Ascending aorta (tissue), 2 donors: ENCODE results near the gene CD99L2. TPM values are rescaled to one million over a fixed set of nuclear protein-coding genes. Genes with fewer than 3 reads are reported as not detected.

Experiments used
- DNase-seq, 2 donors: peaks; one replicate each; pipeline ENCODE4 v3.0.0-alpha.2; 2019; ENCODE audit warnings: low spot score in 2 of 2
- H3K27ac ChIP-seq, 2 donors: fragments of 200-600 bp; sonication (generic); one replicate each; pipeline ENCODE4 v1.5.1; 2016 to 2017; ENCODE audit warnings: mild to moderate bottlenecking in 1 of 2
- H3K27me3 ChIP-seq: fragments of 200-600 bp; sonication (generic); one replicate; pipeline ENCODE4 v1.5.1; 2017
- H3K36me3 ChIP-seq, 2 donors: fragments of 200-600 bp; sonication (generic); one replicate each; pipeline ENCODE4 v1.5.1; 2016
- H3K4me1 ChIP-seq, 2 donors: fragments of 200-600 bp; sonication (generic); one replicate each; pipeline ENCODE4 v1.5.1; 2016 to 2017; ENCODE audit warnings: mild to moderate bottlenecking in 1 of 2
- H3K4me3 ChIP-seq, 2 donors: fragments of 200-600 bp; sonication (generic); one replicate each; pipeline ENCODE4 v1.5.1; 2016 to 2017; ENCODE audit warnings: mild to moderate bottlenecking in 1 of 2
- H3K9me3 ChIP-seq, 2 donors: fragments of 200-600 bp; sonication (generic); one replicate each; pipeline ENCODE4 v1.5.1; 2016
- intact Hi-C: fragments of 100-400 bp; cut with DNase I; formaldehyde crosslinking; loops from one replicate; pipeline ENCODE4 v1.15.1; 2023
- total RNA-seq: library from RNA; depleted of rRNA; stranded (reverse); fragments of >200 nt; gene quantifications from one replicate; pipeline ENCODE4 v1.1.0, GENCODE V29; 2016
- TF ChIP-seq, protein P1 (sequence below), 3 experiments: fragments of 200-600 bp in 2 of 3; fragments of 450-650 bp in 1 of 3; sonication (generic) in 2 of 3; IDR thresholded peaks; one replicate each; pipeline ENCODE4 v1.5.1; 2016 to 2019; ENCODE audit warnings: antibody characterized with exemption in 3 of 3, mild to moderate bottlenecking in 1 of 3, moderate library complexity in 1 of 3

CD99L2 gene
- total RNA-seq, 1 donor from 2014 or later, result 83.4 TPM

DNA sequence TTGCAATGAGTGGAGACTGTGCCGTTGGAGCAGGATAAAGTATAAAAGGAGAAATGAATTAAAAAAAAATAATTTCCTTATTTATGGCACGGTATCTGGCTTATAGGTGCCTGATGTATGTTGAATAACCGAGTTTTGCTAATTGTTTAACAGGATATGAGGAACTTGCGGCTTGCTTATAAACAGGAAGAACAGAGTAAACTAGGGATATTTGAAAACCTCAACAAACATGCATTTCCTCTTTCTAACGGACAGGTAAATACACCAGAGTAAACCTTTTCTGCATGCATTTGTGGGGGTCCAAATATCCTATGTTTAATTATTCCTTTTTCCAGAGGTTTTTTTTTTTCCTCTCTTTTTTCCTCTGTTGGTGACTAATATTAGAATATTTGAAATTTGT, 168.5 kb downstream of the CD99L2 start:
- Histone ChIP-seq H3K27me3 (no peaks in the 10 kb centered on the region), H3K36me3 (peaks cover 4 to 22% of the 10 kb centered on the region in 2 donors), H3K4me1 (no peaks in the 10 kb centered on the region), H3K9me3 (no peaks in the 10 kb centered on the region), H3K27ac (no peak overlapping the region), H3K4me3 (no peak overlapping the region)
- no peak for DNase-seq
- TF ChIP-seq, protein P1, sequence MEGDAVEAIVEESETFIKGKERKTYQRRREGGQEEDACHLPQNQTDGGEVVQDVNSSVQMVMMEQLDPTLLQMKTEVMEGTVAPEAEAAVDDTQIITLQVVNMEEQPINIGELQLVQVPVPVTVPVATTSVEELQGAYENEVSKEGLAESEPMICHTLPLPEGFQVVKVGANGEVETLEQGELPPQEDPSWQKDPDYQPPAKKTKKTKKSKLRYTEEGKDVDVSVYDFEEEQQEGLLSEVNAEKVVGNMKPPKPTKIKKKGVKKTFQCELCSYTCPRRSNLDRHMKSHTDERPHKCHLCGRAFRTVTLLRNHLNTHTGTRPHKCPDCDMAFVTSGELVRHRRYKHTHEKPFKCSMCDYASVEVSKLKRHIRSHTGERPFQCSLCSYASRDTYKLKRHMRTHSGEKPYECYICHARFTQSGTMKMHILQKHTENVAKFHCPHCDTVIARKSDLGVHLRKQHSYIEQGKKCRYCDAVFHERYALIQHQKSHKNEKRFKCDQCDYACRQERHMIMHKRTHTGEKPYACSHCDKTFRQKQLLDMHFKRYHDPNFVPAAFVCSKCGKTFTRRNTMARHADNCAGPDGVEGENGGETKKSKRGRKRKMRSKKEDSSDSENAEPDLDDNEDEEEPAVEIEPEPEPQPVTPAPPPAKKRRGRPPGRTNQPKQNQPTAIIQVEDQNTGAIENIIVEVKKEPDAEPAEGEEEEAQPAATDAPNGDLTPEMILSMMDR (IDR thresholded peaks at IDR 0.05), result no peak
- intact Hi-C loops, result no loop called here

DNA sequence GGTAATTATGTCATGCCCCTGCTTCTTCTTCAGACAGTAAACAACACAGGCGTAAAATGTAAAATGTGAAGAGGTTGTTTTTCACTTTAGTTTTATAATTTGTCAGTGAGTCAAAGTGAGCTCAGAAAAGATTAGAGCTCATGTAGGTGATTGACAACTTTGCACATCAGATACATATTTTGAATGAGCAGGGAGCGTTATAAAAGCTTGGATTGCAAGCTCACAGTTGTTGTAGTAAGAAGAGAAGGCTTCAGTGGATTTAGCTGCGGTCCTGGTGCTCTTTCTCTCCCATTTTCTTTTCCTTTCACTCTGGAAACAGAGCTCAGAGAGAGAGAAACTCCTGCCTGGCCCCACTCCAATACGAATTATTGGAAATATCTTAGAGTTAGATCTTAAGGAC, 178.8 kb downstream of the CD99L2 start:
- DNase-seq, result no peak
- no peaks in the 10 kb centered on the region for H3K27me3 ChIP-seq
- H3K4me3 ChIP-seq, result no peak overlapping the region
- intact Hi-C loops, result loop anchor here (5.0 kb wide), 1 partner anchor 757 kb away; no protein-coding TSS in a partner anchor
- H3K4me1 ChIP-seq, result no peaks in the 10 kb centered on the region
- H3K27ac ChIP-seq, result no peak overlapping the region
- TF ChIP-seq, protein P1 (IDR thresholded peaks at IDR 0.05), result no peak
- H3K36me3 ChIP-seq, result no peaks in the 10 kb centered on the region
- H3K9me3 ChIP-seq, result no peaks in the 10 kb centered on the region

Other genes starting within 250 kb of the CD99L2 start
- 152 TPM for gene MTMR1, start 205.3 kb downstream of the CD99L2 start, total RNA-seq
- gene HMGB3, start 84.7 kb upstream of the CD99L2 start, total RNA-seq, result 0.21 TPM